GM18873 (cell line): Measurements from ENCODE around the gene PPP2R1B.
A peak's percentile ranks its signal among the peaks of the same experiment; 100 is the strongest.

Source experiments
- ATAC-seq: cut with Tn5 transposase; IDR thresholded peaks from one replicate; pipeline ENCODE4 v1.9.1; 2021; ENCODE audit warnings: mild to moderate bottlenecking, moderate library complexity, moderate number of reproducible peaks; ENCODE audit not compliant: unreplicated experiment, low FRiP score

PPP2R1B gene

DNA sequence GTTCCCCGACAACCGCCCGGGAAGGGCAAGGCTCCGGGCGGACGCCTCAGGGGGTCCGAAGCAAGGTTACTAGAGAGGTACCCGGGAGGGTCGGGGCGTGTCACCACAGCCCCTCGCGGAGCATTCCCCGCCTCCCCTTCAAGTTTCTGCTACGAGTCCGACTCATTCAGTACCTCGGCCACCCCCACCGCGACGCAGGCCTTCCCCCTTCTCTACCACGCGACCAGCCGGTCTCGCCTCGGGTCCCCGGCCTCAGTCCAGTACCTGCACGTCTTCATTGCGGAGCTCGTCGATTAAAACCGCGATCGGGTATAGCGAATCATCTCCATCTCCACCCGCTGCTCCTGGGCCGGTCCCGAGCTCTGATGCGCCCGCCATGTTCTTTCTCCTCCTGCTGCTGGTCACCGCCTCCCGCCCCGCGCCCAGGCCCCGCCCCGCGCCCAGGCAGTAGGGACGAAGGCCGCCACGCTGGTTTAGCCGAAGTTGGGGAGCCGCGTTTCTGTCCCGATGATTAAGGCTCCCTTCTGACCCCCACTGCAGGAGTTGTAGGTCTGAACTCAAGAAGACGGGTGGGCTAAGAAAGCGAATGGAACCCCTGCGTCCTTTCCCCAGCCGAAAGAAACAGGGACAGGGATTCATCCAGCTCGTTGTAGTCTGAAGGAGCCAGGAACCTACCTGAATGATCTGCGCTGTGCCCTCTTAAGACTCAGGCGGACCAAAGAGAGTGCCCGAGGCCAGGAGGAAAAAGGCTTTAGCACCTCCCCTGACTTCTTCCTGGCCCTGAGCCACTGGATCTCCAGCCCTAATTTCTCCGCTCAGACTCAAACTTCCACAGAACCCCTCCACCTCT lies at the start of gene PPP2R1B:
PPP2R1B (minus strand) TSS at position 406 of the 850 bp plus-strand sequence; CDS start at position 378, 28 bp downstream.
- peak; percentile 63 for ATAC-seq

DNA sequence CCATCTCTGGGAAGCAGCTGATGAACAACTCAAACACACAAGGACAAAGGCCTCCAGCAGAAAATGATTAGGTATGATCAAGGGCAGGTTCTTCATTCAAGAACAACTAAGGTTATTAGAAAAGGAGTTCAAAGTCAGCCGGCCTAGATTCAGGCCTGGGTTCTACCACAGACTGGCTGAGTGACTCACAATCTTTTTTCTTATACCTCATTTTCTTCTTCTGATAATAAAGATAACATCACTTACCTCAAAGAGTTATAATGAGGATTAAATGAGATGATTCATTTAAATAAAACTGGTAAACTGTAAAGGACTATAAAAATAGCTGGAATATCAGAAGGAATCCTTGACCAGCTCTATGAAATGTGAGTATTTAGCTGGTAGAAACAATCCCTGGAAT lies 49.3 kb upstream of the PPP2R1B start:
- no peak for ATAC-seq

DNA sequence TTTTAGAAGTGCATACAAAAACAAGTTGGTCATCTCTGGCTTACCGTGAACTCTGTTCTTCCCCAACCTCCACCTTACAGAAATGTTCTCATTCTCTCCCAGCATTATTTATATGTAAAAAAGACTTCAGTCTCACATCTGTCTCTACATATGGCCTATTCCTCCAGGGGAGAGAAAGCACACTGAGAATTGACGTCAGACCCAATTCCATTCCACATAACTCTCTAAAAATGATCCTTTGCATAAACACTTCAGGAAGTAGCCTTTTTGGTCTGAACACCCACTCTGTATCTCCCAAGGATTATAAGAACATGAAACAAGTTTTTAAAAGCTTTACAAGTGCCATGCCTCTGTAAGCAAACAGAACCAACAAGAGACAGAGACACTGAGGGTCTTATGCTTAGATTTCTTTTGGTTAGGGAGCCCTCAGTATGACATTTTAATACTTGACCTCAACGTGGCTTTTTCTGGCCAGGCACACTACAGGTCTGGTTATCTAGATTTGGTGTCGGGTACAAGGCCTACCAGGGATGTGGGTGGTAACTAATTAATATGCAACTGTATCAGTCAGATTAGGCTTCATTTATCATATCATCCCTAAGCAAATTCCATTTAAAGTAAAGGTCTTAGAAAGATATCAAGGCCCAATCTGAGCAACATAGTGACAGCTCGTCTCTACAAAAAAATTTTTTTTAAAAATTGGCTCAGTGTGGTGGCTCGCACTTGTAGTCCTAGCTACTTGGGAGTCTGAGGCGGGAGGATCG lies 48.5 kb upstream of the PPP2R1B start:
- ATAC-seq = no peak

DNA sequence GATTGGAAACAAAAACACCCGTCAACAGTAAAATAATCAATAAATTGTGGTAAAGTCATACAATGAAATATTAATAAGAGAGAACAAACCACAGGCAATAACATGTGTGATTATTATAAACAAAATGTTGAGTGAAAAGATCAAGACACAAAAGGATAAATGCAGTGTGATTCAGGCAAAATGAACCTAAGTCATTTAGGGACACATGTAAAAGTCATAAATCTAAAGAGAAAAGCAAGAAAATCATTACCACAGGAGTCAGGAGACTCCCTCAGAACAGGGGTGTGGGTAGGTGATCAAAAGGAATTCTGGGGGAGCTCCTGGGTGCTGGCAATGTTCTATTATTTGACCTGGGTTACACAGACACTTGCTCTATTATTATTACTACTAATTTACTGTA lies 47.9 kb upstream of the PPP2R1B start:
- ATAC-seq = no peak

DNA sequence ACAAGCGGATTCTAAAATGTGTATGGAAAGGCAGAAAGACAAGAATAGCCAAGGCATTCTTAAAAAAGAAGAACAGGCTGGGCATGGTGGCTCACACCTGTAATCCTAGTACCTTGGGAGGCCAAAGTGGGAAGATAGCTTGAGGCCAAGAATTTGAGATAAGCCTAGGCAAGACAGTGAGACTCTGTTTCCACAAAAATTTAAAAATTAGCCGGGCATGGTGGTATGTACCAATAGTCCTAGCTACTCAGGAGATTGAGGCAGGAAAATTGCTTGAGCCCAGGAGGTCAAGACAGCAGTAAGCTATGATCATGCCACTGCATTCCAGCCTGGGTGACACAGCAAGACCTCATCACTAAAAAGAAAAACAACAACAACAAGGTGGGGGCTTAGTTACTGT lies 46.0 kb upstream of the PPP2R1B start:
- ATAC-seq = no peak

DNA sequence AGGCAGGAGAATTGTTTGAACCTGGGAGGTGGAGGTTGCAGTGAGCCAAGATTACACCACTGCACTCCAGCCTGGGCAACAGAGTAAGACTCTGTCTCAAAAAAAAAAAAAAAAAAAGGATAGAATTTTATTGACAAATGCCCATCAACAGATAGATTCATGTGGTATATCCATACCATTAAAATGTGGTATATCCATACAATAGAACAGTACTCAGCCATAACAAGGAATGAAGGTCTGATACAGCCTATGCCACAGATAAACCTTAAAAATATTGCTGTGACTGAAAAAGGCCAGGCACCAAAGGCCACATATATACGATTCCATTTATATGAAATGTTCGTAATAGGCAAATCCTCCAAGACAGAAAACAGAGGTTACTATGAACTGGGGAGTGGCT lies 45.3 kb upstream of the PPP2R1B start:
- no peak for ATAC-seq

DNA sequence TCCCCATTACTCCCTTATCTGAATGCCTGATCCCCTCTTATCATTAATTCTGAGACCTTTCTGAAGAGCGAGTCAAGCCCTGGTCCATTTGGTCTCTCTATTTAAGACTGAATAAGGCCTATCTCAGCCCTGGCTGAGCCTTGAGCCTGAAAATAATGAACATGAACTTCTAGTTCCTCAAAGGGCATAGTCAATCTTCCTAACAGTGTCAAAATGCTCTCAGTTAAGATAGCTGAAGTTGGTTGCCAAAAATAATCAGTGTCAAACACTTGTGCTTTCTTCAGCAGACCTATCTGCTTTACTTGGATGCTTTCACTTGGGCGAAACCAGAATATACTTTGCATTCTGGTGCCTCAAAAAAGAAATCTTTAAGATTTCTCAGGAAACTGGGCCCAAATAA lies 42.6 kb upstream of the PPP2R1B start:
- no peak for ATAC-seq

DNA sequence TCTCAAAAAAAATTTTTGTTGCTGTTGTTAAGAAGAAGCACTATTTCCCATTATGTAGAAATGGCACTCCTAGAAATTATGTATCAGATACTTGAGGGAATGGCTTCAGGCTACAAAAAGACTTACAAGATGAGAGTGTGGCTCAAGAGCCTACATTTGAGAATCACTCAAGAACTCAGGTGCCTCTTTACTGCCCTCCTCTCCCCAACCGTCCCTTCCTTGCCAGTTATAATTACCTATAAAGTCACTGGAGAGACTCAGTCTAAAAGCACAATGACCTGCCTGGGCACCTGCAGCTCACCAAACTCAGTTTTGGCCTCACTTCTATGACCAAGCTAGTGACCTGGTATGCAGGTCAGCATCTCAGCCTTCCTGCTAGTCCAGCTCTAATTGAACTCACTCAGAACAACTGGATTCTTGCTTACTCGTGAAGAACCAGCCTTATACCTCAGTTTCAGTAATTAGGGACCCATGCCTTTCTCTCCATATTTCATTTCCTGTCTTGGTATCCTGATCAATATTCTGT lies 41.9 kb upstream of the PPP2R1B start:
- ATAC-seq = no peak

DNA sequence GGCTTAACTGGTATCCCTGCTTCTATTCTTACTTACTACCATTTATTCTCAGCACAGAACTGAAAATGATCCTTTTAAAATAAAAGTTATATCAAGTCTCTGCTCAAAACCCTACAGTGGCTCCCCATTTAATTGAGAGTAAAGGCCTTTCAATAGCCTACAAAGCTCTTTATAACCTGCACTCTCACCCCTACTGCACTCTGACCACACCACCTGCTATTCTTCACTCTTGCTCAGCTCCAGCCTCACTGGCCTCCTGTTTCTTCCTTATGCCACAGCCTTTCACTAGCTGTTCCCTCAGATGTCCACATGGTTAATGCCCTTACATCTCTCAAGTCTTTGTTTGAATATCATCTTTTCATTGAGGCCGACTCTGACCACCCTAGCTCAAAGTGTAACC lies 40.9 kb upstream of the PPP2R1B start:
- ATAC-seq = no peak

DNA sequence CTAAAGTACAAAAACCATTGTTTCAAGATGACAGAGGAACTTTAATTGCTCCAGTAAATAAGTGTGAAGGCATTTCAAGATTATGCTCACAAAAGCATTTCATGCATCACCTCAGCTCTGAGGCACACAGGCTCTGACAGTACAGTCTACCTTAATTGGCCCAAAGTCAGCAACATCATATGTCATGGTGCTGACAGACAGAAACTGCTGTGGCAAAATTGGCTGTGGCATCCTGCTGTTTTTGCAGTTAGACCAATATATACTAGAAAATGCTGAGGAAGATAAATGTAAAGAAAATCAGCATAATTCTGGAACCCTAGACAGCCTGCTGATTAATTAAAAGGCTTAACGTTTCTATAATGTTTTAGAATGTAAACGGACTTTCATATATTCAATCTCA lies 34.9 kb upstream of the PPP2R1B start:
- ATAC-seq = no peak

DNA sequence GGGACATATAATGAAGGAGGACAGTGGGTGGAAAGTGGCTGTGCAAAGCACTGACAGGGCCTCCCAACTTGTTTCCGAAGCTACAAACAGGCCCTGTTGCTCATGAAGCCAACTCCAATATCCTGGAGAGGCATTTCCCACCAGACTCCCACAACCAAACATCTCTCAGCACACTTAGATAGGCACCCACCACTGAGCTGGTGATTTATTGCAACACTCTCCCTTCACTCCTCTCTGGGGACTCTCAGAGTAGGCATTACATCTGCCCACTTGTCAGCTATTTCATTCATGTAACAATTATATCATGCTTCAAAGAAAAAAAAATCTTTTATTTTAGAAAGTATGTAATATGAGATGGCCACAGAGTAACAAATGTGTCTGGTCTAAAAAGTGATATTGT lies 32.1 kb upstream of the PPP2R1B start:
- no peak for ATAC-seq

DNA sequence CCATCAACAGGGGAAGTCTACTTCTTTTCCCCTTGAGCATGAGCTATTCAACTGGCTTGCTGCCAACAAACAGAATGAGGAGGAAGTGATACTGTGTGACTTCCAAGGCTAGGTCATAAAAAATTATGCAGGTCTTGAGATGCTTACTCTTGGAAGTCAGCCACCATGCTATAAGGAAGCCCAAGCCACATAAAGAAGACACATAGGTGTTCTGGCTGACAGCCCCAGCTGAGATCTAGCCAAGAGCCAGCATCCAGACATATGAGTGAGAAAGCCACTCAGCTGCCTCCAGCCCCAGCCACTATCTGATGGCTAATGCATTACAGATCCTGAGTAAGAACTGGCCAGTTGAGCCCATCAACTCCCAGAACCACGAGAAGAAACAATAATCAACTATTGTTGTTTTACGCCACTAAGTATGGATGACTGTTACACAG lies 31.0 kb upstream of the PPP2R1B start:
- ATAC-seq = no peak

DNA sequence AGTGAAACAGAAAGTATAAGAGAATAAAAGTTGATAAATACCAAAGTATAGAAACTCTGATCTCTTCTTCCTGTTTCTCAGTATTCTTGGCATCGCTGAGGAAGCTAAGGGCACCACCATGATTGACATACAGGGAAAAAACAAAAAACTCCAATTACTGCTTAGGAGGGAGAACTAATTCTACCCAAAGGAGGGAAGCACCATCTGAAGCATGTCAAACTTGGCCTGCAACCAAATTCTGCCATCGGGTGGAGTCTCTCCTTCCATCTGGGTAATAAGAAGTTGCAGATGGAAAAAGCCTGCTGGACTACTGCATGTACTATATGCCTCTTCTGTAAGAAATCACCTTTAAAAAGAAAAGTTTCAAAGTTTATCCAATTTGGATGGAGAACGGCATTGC lies 30.5 kb upstream of the PPP2R1B start:
- no peak for ATAC-seq

DNA sequence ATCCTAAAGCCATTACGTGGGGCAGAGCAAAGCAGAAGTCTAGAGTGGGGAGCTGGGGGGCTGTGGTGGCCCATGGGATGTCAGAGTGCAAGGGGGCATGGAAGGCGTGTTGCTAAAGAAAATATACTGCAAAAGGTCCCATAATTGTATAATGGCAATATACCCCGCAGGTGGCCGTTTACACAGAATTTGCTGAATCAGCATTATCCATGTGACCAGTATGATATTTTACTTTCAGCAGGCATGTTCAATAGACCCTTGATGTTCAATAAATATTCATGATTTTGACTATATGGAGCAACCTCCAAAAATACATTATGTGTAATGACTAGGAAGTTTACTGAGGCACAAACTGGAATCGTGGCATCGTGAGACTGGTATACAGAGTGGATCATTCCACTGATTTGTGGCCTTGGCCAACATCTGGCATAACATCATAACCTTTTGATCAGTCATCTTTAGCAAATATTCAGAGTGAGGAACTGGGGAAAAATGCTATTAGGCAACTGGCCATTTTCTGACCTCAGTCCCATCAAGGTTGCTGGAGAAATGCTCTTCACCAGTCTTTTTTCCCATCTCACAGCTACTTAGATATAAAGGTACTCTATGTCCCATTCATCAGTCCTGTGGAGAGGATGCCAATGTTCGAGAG lies 29.3 kb upstream of the PPP2R1B start:
- no peak for ATAC-seq

DNA sequence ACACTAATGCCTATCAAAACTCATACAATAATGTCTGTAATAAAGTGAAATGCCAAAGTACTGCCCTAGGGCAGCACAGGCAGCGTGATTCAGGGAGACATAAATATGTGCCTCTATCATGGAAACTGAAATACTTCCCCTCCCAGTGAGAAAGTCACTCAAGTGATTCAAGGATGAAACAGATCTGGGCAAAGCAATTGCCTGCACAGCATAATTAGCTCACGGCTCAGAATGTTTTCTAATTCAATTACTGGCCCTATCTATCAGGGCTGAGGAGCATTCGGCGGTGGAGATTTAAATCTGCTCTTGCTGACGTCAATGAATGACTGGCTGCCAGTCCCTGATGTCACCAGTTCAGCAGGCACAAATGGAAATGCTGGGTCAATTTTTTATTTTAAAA lies 27.7 kb upstream of the PPP2R1B start:
- ATAC-seq = no peak

DNA sequence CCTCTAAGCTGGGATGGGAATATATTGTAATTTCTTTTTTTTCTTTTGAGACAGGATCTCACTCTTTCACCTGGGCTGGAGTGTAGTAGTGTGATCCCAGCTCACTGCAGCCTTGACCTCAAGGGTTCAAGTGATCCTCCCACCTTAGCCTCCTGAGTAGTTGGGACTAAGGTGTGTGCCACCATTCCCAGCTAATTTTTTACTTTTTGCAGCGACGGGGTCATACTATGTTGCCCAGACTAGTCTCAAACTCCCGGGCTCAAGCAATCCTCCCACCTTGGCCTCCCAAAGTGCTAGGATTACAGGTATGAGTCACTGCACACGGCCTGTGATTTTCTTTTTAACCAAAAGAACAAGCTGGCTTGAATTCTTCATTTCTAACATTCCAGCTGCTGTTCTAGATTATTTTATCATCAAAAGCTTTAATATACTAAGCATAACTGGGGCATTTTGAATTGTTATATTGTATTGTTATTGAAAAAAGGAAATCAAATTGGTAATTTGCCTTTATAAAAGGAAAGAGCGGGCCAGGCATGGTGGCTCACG lies 26.8 kb upstream of the PPP2R1B start:
- ATAC-seq = no peak

DNA sequence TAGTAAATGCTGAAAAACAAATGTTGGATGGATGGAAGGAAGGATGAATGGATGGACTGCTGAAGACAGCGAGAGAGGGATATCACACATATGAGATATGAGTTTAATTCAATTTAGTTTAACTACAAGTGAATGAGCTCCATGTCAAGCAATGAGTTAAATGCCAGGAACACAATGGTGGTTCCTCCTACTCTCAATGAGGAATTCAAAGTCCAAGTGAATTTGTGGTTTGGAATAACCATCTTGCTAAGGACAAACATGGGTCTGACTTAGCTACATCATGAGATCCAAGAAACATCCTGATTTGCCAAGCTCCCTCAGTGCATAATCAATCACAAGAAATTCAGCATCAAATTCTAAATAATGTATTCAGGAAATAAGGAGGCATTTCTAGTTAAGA lies 26.1 kb upstream of the PPP2R1B start:
- no peak for ATAC-seq

DNA sequence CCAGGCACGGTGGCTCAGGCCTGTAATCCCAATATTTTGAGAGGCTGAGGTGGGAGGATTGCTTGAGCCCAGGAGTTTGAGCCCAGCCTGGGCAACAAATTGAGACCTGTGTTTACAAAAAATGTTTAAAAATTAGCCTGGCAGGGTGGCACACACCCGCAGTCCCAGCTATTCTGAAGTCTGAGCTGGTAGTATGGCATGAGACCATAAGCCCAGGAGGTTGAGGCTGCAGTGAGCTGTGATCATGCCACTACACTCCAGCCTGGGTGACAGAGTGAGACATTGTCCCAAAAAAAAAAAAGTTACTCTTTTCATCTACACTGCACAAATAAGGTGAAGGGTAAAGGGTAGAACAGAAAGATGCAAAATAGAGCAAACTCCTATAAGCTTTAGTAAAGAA lies 22.3 kb upstream of the PPP2R1B start:
- no peak for ATAC-seq

DNA sequence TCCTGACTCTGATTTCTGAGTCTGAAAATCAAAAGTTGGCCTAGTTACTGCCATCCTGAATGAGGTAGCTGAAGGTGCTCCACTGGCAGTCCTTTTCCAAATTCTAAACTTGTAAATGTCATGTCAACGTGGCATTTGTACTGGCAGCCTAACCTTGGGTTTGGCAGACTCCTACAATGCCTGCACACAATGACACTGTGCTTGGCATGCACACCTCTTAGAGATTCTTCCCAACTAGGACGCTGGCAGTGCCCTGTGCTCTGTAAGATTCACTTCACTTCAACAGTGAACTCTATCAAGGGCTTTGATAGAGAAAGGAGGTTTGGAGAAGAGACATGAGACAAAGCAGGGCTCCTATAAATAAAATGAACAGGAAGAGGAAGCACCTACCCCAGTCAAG lies 21.9 kb upstream of the PPP2R1B start:
- ATAC-seq = no peak

DNA sequence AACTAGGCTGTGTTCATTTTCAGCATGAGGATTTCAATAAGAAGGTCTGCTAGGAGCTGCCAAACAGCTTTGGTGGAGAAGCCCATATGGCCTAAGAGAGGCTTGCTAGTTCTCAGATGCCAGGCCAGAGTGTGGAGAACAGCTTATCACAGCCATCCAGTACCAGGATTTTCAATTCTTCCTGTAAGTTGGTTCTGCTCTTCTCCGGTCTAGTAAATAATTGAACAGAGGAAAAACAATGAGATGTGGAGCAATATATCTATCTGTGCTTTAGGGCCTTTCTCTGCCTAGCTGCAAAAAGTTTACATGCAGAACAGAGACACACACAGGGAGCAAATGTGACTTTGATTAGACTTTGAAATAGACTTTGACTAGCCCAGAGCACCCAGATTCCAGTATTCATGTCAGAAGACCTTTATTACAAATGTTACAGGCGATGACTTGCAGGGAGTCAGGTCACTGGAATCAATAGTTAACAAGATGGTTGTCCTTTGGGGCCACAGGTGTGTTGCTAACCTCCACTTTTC lies 19.8 kb upstream of the PPP2R1B start:
- ATAC-seq = no peak

DNA sequence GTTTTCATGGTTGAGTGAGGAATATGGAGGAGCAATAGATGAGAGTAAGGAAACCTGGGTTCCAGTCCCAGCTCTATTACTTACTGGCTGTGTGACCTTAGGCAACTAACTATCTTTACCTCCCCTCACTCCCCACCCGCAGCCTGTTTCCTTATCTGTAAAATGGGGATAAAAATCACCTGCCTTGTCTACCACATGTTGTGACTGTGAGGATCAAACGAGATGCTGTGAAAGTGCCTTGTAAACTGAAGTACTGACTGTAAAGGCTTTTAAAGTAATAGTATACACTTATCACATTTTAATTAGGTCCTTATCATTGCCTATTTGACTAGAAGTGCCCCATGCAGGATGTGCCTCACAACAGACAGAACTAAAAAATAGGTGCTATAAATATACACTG lies 18.9 kb upstream of the PPP2R1B start:
- ATAC-seq = no peak
